BLaER1 (cell line): ENCODE measurements around the gene RFX3.

Experiments used
- H3K27ac ChIP-seq: shearing (Covaris generic); formaldehyde crosslinking; 2 replicates; pipeline ENCODE4 v1.8.1; 2022
- H3K27me3 ChIP-seq: shearing (Covaris generic); formaldehyde crosslinking; 2 replicates; pipeline ENCODE4 v1.8.1; 2022
- H3K36me3 ChIP-seq: shearing (Covaris generic); formaldehyde crosslinking; 2 replicates; pipeline ENCODE4 v1.8.1; 2022
- H3K4me1 ChIP-seq: shearing (Covaris generic); formaldehyde crosslinking; 2 replicates; pipeline ENCODE4 v1.8.1; 2022
- H3K4me2 ChIP-seq: shearing (Covaris generic); formaldehyde crosslinking; 2 replicates; pipeline ENCODE4 v1.8.1; 2022
- H3K4me3 ChIP-seq: shearing (Covaris generic); formaldehyde crosslinking; 2 replicates; pipeline ENCODE4 v1.8.1; 2022
- H3K9ac ChIP-seq: shearing (Covaris generic); formaldehyde crosslinking; 2 replicates; pipeline ENCODE4 v1.8.1; 2022
- H3K9me3 ChIP-seq: shearing (Covaris generic); formaldehyde crosslinking; 2 replicates; pipeline ENCODE4 v1.8.1; 2022
- H4K20me1 ChIP-seq: shearing (Covaris generic); formaldehyde crosslinking; 2 replicates; pipeline ENCODE4 v1.8.1; 2022
- Cebpa-rat ChIP-seq: shearing (Covaris generic); IDR thresholded peaks from 2 replicates; pipeline ENCODE4 v1.8.1; 2022

Gene RFX3

DNA sequence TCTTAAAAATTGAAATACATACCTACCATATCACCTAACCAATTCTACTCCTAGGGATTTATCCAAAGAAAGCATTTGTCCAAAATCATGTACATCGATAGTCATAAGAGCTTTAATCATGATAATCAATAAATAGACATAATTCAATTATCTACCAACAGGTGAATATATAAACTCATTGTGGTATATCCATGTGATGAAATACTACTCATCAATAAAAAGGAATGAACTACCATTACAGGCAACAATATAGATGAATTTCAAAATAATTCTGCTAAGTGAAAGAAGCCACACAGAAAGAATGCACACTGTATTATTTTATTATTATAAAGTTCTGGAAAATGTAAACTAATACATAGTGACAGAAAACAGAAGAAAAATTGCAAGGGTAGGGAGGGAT, 81.8 kb downstream of the RFX3 start:
- Histone ChIP-seq H3K4me3 (no peak overlapping the region), H3K36me3 (no peaks in the 10 kb centered on the region), H3K27ac (no peak overlapping the region), H3K4me1 (no peaks in the 10 kb centered on the region), H3K4me2 (no peak overlapping the region), H3K9me3 (no peaks in the 10 kb centered on the region), H3K9ac (no peak overlapping the region), H3K27me3 (no peaks in the 10 kb centered on the region), H4K20me1 (0 out of 2 replicates have a peak, but pooled peaks cover 4% of the 10 kb centered on the region)
- no peak for TF ChIP-seq Cebpa-rat

DNA sequence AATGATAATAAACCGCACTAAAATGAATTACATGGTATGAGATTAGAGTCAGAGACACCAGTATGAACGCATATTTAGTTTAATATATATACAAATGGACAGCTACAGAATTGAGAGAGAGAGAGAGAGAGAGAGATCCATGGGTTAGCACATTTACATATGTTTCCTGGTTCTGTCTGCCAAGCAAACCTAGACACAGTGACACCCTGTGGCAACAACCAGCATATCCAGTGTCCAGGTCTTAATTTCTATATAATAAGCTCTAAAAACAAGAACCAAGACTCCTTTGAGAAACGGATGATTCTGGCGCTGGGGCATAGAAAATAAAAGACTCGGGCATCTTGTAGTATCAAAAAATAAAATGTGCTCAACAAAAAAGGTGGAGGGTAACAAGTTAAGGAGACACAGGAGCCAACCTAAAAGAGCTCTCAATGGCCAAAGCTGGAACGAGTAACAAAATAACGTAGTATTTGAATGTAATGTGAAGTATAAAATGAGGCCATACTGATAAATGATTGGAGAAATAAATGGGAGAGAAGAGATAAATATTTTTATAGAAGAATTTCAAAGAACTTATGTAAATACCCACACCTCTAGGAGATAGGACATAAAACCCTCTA, 84.5 kb downstream of the RFX3 start:
- H3K9ac ChIP-seq, result no peak overlapping the region
- H3K27ac ChIP-seq, result no peak overlapping the region
- H3K4me2 ChIP-seq, result no peak overlapping the region
- H3K9me3 ChIP-seq, result no peaks in the 10 kb centered on the region
- H3K27me3 ChIP-seq, result no peaks in the 10 kb centered on the region
- no peak for TF ChIP-seq Cebpa-rat
- H4K20me1 ChIP-seq, result no peaks in the 10 kb centered on the region
- H3K4me1 ChIP-seq, result no peaks in the 10 kb centered on the region
- H3K4me3 ChIP-seq, result no peak overlapping the region
- H3K36me3 ChIP-seq, result no peaks in the 10 kb centered on the region

DNA sequence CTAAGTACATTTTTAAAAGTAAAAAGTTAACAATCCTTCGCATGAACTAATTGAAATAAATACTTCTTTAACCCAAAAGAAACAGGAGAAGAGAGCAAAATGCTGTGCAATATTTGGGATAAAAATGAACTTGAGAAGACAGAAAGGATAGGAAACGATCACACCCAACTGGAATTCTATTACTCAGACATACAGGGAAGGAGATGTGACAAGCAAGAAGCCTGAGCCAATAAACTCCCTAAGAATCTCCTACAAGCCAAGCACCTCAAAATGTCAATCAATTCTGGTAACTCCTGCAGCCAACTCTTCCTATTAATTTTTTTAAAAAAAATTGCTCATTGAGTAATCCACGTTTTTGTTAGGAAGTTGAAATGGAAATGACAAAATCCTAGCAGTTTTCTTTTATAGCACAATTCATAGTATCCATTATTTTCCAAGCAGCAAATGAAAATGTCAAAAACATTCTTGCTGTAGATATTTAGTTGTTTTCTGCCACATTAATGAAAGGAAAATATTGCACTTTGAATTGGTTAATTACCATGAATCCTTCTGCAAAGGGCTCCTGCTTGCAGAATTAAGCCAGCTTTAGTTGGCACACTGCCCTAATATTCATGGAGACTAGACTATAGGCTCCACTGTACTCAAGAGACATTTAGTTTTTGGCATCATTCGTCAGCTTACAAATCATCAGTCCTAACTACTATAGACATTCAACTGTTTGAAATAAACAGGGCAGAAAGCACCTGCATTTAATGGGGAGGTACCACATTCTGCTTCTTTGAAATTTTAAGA, 89.0 kb downstream of the RFX3 start:
- Histone ChIP-seq H4K20me1 (no peaks in the 10 kb centered on the region), H3K27ac (no peak overlapping the region), H3K36me3 (0 out of 2 replicates have a peak, but pooled peaks cover 3% of the 10 kb centered on the region), H3K4me2 (no peak overlapping the region), H3K4me1 (no peaks in the 10 kb centered on the region), H3K4me3 (no peak overlapping the region), H3K9me3 (no peaks in the 10 kb centered on the region), H3K9ac (no peak overlapping the region), H3K27me3 (no peaks in the 10 kb centered on the region)
- no peak for TF ChIP-seq Cebpa-rat

- H3K36me3 ChIP-seq, result 0 out of 2 replicates have a peak, but pooled peaks cover 3% of the 10 kb centered on the region
- H3K27ac ChIP-seq, result no peak overlapping the region
- H3K27me3 ChIP-seq, result no peaks in the 10 kb centered on the region
- no peak overlapping the region for H3K9ac ChIP-seq
- H4K20me1 ChIP-seq, result no peaks in the 10 kb centered on the region
- H3K4me3 ChIP-seq, result no peak overlapping the region
- no peaks in the 10 kb centered on the region for H3K4me1 ChIP-seq
- no peak overlapping the region for H3K4me2 ChIP-seq
- TF ChIP-seq Cebpa-rat, result no peak
- H3K9me3 ChIP-seq, result no peaks in the 10 kb centered on the region
These were observed 90.1 kb downstream of the RFX3 start for GRCh38 chr9:3435732-3436131.

DNA sequence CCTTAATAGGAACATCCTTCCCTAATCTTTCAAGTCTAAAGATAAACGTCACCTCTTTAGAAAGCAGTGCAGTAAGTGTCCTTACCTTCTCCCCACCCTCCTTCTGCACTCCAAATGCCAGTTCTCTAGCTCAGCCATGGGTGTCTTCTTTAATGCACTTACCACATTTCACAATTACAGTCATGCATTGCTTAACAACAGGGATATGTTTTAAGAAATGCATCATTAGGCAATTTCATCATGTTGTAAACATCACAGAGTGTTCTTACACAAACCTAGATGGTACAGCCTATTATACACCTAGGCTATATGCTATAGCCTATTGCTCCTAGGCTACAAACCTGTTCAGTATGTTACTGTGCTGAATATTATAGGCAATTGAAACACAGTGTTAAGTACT, 91.2 kb downstream of the RFX3 start:
- Histone ChIP-seq H4K20me1 (no peaks in the 10 kb centered on the region), H3K4me3 (no peak overlapping the region), H3K27ac (no peak overlapping the region), H3K4me1 (no peaks in the 10 kb centered on the region), H3K9me3 (no peaks in the 10 kb centered on the region), H3K36me3 (0 out of 2 replicates have a peak, but pooled peaks cover 3% of the 10 kb centered on the region), H3K4me2 (no peak overlapping the region), H3K27me3 (no peaks in the 10 kb centered on the region), H3K9ac (no peak overlapping the region)
- no peak for TF ChIP-seq Cebpa-rat

DNA sequence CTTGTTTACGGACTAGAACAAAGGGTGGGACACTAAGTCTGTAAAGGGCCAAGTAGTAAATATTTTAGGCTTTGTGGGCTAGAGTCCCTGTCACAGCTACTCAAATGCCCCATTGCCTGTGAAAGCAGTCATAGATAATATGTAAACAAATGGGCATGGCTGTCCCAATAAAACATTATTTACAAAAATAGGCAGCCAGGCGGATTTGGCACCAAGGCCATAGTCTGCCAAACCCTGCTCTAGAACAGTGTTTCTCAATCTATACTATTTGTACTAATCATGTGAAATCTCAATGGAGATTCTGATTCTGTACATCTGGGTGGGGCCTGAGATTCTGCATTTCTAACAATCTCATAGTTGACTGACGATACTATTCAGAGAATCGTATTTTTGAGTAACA, 92.0 kb downstream of the RFX3 start:
- Histone ChIP-seq H3K27ac (no peak overlapping the region), H3K4me1 (no peaks in the 10 kb centered on the region), H3K36me3 (0 out of 2 replicates have a peak, but pooled peaks cover 3% of the 10 kb centered on the region), H4K20me1 (no peaks in the 10 kb centered on the region), H3K27me3 (no peaks in the 10 kb centered on the region), H3K4me2 (no peak overlapping the region), H3K9ac (no peak overlapping the region), H3K4me3 (no peak overlapping the region), H3K9me3 (no peaks in the 10 kb centered on the region)
- no peak for TF ChIP-seq Cebpa-rat

DNA sequence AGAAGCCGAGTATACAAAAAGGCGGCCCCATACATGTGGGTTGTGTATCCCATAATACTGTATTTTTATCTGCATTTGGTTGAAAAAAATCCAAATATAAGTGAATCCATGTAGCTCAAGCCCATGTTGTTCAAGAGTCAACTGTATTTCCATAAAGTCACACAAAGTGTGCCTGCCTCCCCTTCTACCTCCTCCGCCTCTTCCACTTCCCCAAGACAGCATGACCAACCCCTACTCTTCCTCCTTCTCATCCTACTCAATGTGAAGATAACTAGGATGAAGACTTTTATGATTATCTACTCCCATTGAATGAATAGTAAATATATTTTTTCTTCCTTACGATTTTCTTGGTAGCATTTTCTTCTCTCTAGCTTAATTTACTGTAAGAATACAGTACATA, 92.7 kb downstream of the RFX3 start:
- H3K9me3 ChIP-seq, result no peaks in the 10 kb centered on the region
- H3K4me2 ChIP-seq, result no peak overlapping the region
- H4K20me1 ChIP-seq, result no peaks in the 10 kb centered on the region
- no peak overlapping the region for H3K27ac ChIP-seq
- H3K4me1 ChIP-seq, result no peaks in the 10 kb centered on the region
- no peak overlapping the region for H3K9ac ChIP-seq
- no peak for TF ChIP-seq Cebpa-rat
- 0 out of 2 replicates have a peak, but pooled peaks cover 3% of the 10 kb centered on the region for H3K36me3 ChIP-seq
- H3K27me3 ChIP-seq, result no peaks in the 10 kb centered on the region
- H3K4me3 ChIP-seq, result no peak overlapping the region

GRCh38 chr9:3431890-3432289, 93.9 kb downstream of the RFX3 start:
- Histone ChIP-seq H3K4me3 (no peak overlapping the region), H3K27me3 (no peaks in the 10 kb centered on the region), H3K9me3 (no peaks in the 10 kb centered on the region), H3K9ac (no peak overlapping the region), H3K4me2 (no peak overlapping the region), H4K20me1 (no peaks in the 10 kb centered on the region), H3K36me3 (0 out of 2 replicates have a peak, but pooled peaks cover 3% of the 10 kb centered on the region), H3K27ac (no peak overlapping the region), H3K4me1 (no peaks in the 10 kb centered on the region)
- TF ChIP-seq Cebpa-rat, result no peak

GRCh38 chr9:3419893-3420292, 105.9 kb downstream of the RFX3 start:
- TF ChIP-seq Cebpa-rat, result no peak
- Histone ChIP-seq H3K4me3 (no peak overlapping the region), H3K4me2 (no peak overlapping the region), H4K20me1 (peaks cover 7% of the 10 kb centered on the region; the same call in 1 of the 2 replicates), H3K27me3 (no peaks in the 10 kb centered on the region), H3K27ac (no peak overlapping the region), H3K9me3 (peaks cover 6% of the 10 kb centered on the region), H3K9ac (no peak overlapping the region), H3K36me3 (0 out of 2 replicates have a peak, but pooled peaks cover 6% of the 10 kb centered on the region), H3K4me1 (no peaks in the 10 kb centered on the region)

GRCh38 chr9:3415906-3416305, 109.9 kb downstream of the RFX3 start:
- H3K9ac ChIP-seq, result no peak overlapping the region
- H3K27me3 ChIP-seq, result no peaks in the 10 kb centered on the region
- no peak for TF ChIP-seq Cebpa-rat
- no peaks in the 10 kb centered on the region for H3K4me1 ChIP-seq
- 0 out of 2 replicates have a peak, but pooled peaks cover 4% of the 10 kb centered on the region for H3K36me3 ChIP-seq
- H4K20me1 ChIP-seq, result no peaks in the 10 kb centered on the region
- no peak overlapping the region for H3K4me3 ChIP-seq
- no peaks in the 10 kb centered on the region for H3K9me3 ChIP-seq
- H3K4me2 ChIP-seq, result no peak overlapping the region
- H3K27ac ChIP-seq, result no peak overlapping the region
